ENCODE results near the gene TSPEAR. TPM values are rescaled to one million over a fixed set of nuclear protein-coding genes. Genes with fewer than 3 reads are reported as not detected.

TSPEAR gene
- total RNA-seq, 1 experiment from 2014 or later: not detected

DNA sequence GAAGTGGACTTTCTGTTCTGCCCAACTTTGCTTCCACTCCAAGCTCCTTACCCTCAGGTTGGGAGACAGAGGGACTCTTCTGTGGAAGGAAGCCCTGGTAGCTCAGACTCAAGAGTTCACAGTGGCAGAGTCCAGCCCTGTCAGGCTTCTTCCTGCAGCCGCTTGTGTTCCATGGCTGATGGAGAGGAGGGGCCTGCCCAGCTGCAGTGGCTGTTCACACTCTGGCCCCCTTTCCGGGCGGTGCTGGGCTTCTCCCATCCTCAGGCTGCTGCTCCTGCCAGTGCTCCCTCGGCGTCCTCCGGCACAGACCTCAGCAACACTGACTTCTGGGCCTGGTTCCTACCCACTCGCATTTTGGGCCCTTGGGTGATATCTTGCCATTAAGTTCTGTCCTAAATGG is 175.4 kb downstream of the TSPEAR start:
- Histone ChIP-seq H4K20me1 (ENCODE audit: insufficient read depth, low read depth, low read length) (no peaks in the 10 kb centered on the region), H3K79me2 (ENCODE audit: low read length) (no peaks in the 10 kb centered on the region), H3K9me3 (ENCODE audit: low read length) (no peaks in the 10 kb centered on the region), H3K9ac (ENCODE audit: low read length) (no peak overlapping the region), H3K27ac (ENCODE audit: low read length) (no peak overlapping the region), H3K4me2 (ENCODE audit: low read depth, low read length, poor library complexity, severe bottlenecking) (no peak overlapping the region), H3K9me2 (replicated peaks; ENCODE audit: insufficient read depth, low read length) (no peaks in the 10 kb centered on the region), H2AFZ (ENCODE audit: low read length) (no peak overlapping the region), H3K4me3 (ENCODE audit: low read length) (no peak overlapping the region), H3K27me3 (ENCODE audit: low read length) (no peaks in the 10 kb centered on the region), H3K4me1 (ENCODE audit: low read length) (no peaks in the 10 kb centered on the region), H3K36me3 (ENCODE audit: insufficient read depth, low read length) (no peaks in the 10 kb centered on the region)
- DNase-seq: no peak

DNA sequence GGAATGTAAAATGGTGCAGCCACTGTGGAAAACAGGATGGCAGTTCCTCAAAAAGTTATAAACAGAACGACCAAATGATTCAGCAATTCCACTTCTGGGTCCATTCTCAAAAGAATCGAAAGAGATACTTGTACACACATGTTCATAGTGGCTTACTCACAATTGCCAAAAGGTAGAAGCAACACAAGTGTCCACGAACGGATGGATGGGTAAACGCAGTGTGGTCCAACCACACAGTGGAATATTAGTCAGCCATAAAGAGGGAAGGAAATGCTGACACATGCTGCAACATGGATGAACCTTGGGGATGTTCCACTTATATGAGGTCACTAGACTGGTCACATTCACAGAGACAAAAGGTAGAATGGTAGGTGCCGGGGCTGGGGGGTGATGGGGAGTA is 176.7 kb downstream of the TSPEAR start:
- Histone ChIP-seq H3K79me2 (ENCODE audit: low read length) (no peaks in the 10 kb centered on the region), H2AFZ (ENCODE audit: low read length) (no peak overlapping the region), H3K9me3 (ENCODE audit: low read length) (no peaks in the 10 kb centered on the region), H3K27ac (ENCODE audit: low read length) (no peak overlapping the region), H3K4me2 (ENCODE audit: low read depth, low read length, poor library complexity, severe bottlenecking) (no peak overlapping the region), H3K4me1 (ENCODE audit: low read length) (no peaks in the 10 kb centered on the region), H4K20me1 (ENCODE audit: insufficient read depth, low read depth, low read length) (no peaks in the 10 kb centered on the region), H3K36me3 (ENCODE audit: insufficient read depth, low read length) (no peaks in the 10 kb centered on the region), H3K4me3 (ENCODE audit: low read length) (no peak overlapping the region), H3K9ac (ENCODE audit: low read length) (no peak overlapping the region), H3K27me3 (ENCODE audit: low read length) (no peaks in the 10 kb centered on the region), H3K9me2 (replicated peaks; ENCODE audit: insufficient read depth, low read length) (no peaks in the 10 kb centered on the region)
- DNase-seq: no peak

DNA sequence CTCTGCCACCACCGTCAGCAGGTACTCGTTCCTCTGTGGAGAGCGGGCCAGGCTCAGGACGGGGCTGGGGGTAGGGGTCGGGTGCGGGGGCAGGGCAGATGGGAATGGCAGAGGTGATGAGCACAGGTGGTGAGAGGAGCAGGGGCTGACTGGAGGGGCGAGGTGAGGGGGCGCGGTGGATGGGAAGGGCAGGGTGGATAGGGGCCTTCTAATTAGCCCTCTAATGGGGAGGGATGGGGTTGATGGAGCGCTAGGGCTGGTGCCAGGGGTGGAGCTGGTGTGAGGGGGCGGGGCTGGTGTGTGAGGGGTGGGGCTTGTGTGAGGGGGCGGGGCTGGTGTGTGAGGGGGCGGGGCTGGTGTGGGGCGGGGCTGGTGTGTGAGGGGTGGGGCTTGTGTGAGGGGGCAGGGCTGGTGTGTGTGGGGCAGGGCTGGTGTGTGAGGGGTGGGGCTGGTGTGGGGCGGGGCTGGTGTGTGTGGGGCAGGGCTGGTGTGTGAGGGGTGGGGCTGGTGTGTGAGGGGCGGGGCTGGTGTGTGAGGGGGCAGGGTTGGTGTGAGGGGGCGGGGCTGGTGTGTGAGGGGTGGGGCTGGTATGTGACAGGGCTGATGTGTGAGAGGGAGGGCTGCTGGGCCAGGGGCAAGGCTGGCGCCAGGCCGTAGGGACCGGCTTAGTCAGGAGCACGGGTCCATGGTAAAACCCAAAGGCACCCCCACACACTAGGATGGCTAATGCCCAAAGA is 177.3 kb downstream of the TSPEAR start:
- DNase-seq: peak; percentile 54

GRCh38 chr21:44533121-44533890 is 178.1 kb downstream of the TSPEAR start:
- Histone ChIP-seq H3K79me2 (ENCODE audit: low read length) (no peaks in the 10 kb centered on the region), H3K9me2 (replicated peaks; ENCODE audit: insufficient read depth, low read length) (no peaks in the 10 kb centered on the region), H3K4me3 (ENCODE audit: low read length) (no peak overlapping the region), H3K9me3 (ENCODE audit: low read length) (no peaks in the 10 kb centered on the region), H3K4me1 (ENCODE audit: low read length) (no peaks in the 10 kb centered on the region), H2AFZ (ENCODE audit: low read length) (no peak overlapping the region), H3K27ac (ENCODE audit: low read length) (no peak overlapping the region), H4K20me1 (ENCODE audit: insufficient read depth, low read depth, low read length) (no peaks in the 10 kb centered on the region), H3K4me2 (ENCODE audit: low read depth, low read length, poor library complexity, severe bottlenecking) (no peak overlapping the region), H3K9ac (ENCODE audit: low read length) (no peak overlapping the region), H3K36me3 (ENCODE audit: insufficient read depth, low read length) (no peaks in the 10 kb centered on the region), H3K27me3 (ENCODE audit: low read length) (no peaks in the 10 kb centered on the region)
- DNase-seq: no peak

More for the DNA sequence above, 177.3 kb downstream of the TSPEAR start:
- no peak overlapping the region for H3K4me3 ChIP-seq (ENCODE audit: low read length)
- H3K4me1 ChIP-seq (ENCODE audit: low read length): no peaks in the 10 kb centered on the region
- H4K20me1 ChIP-seq (ENCODE audit: insufficient read depth, low read depth, low read length): no peaks in the 10 kb centered on the region
- H3K79me2 ChIP-seq (ENCODE audit: low read length): no peaks in the 10 kb centered on the region
- no peak overlapping the region for H3K4me2 ChIP-seq (ENCODE audit: low read depth, low read length, poor library complexity, severe bottlenecking)
- no peaks in the 10 kb centered on the region for H3K36me3 ChIP-seq (ENCODE audit: insufficient read depth, low read length)
- H3K27ac ChIP-seq (ENCODE audit: low read length): no peak overlapping the region
- no peaks in the 10 kb centered on the region for H3K27me3 ChIP-seq (ENCODE audit: low read length)
- no peak overlapping the region for H2AFZ ChIP-seq (ENCODE audit: low read length)
- no peaks in the 10 kb centered on the region for H3K9me2 ChIP-seq (replicated peaks; ENCODE audit: insufficient read depth, low read length)
- no peaks in the 10 kb centered on the region for H3K9me3 ChIP-seq (ENCODE audit: low read length)
- no peak overlapping the region for H3K9ac ChIP-seq (ENCODE audit: low read length)

DNA sequence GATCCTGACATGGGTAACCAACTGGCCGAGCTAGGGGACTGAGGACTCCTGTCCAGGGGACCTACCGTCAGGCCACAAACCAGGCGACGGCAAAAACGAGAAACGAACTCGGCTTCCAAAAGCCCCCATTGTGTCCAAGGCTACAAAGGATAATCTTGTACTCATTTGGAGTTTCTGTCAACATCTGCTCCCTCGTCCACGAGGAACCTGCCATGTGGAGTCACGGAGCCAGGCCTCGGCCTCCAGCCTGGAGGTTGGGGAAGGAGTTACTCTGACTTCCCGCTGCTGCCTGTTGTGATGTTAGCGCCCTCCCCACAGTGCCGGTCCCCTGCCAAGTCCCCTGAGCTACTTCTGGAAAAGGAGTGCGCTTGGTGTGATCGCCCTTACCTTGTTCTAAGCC is 178.7 kb downstream of the TSPEAR start:
- Histone ChIP-seq H2AFZ (ENCODE audit: low read length) (no peak overlapping the region), H3K27me3 (ENCODE audit: low read length) (no peaks in the 10 kb centered on the region), H3K9me2 (replicated peaks; ENCODE audit: insufficient read depth, low read length) (no peaks in the 10 kb centered on the region), H3K4me3 (ENCODE audit: low read length) (no peak overlapping the region), H3K4me1 (ENCODE audit: low read length) (no peaks in the 10 kb centered on the region), H3K36me3 (ENCODE audit: insufficient read depth, low read length) (no peaks in the 10 kb centered on the region), H3K9me3 (ENCODE audit: low read length) (no peaks in the 10 kb centered on the region), H4K20me1 (ENCODE audit: insufficient read depth, low read depth, low read length) (no peaks in the 10 kb centered on the region), H3K79me2 (ENCODE audit: low read length) (no peaks in the 10 kb centered on the region), H3K27ac (ENCODE audit: low read length) (no peak overlapping the region), H3K9ac (ENCODE audit: low read length) (no peak overlapping the region), H3K4me2 (ENCODE audit: low read depth, low read length, poor library complexity, severe bottlenecking) (no peak overlapping the region)
- DNase-seq: no peak

DNA sequence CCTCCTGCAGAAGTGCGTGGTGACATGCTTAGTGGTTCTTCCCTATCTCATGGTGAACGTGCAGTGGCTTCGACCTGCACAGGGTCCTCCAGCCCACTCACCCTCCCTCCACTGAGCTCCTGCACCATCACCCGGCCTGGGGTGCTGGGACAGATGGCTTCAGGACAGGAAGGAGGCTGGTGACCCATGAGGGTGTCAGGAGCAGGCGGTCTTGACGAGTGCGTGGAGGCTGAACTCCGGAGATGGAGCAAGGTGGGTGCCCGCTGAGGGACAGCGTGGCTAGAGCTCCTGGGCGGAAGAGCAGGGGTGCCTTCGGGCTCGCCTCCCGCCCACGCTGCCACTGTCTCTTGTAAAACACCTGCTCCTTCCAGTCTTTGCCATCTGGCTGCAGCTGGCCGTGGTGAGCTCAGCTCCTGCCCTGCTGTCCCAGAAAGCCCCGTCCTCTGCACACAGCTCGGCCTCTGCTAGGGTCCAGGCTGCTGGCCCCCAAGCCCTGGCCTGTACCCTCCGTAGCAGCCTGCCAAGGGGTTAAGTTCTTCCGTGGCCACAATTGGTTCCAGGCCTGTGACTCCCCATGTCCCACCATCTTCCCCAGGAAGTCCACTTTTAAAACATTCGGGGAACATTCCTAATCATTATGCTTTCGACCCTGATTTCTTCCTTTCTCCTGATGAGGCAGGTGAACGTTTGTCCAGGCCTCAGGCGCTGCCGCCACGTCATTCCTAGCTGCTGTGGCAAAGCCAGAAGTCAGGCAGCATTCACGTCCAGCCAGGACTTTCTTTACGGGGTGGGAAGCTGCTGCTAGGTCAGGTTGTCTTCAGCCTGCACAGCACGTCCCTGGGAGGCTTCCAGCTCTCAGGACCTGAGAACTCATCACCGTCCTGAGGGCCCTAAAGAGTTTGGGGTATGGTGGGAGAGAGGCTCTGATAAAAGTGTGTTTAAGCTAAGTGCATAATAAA is 179.5 kb downstream of the TSPEAR start:
- Histone ChIP-seq H3K27ac (ENCODE audit: low read length) (no peak overlapping the region), H3K9ac (ENCODE audit: low read length) (no peak overlapping the region), H3K79me2 (ENCODE audit: low read length) (no peaks in the 10 kb centered on the region), H3K4me2 (ENCODE audit: low read depth, low read length, poor library complexity, severe bottlenecking) (no peak overlapping the region), H2AFZ (ENCODE audit: low read length) (no peak overlapping the region), H3K36me3 (ENCODE audit: insufficient read depth, low read length) (no peaks in the 10 kb centered on the region), H3K27me3 (ENCODE audit: low read length) (no peaks in the 10 kb centered on the region), H3K9me3 (ENCODE audit: low read length) (no peaks in the 10 kb centered on the region), H3K9me2 (replicated peaks; ENCODE audit: insufficient read depth, low read length) (no peaks in the 10 kb centered on the region), H3K4me3 (ENCODE audit: low read length) (no peak overlapping the region), H4K20me1 (ENCODE audit: insufficient read depth, low read depth, low read length) (no peaks in the 10 kb centered on the region), H3K4me1 (ENCODE audit: low read length) (no peaks in the 10 kb centered on the region)
- DNase-seq: no peak

- Histone ChIP-seq H3K9me2 (replicated peaks; ENCODE audit: insufficient read depth, low read length) (no peaks in the 10 kb centered on the region), H2AFZ (ENCODE audit: low read length) (no peak overlapping the region), H3K27me3 (ENCODE audit: low read length) (no peaks in the 10 kb centered on the region), H3K4me2 (ENCODE audit: low read depth, low read length, poor library complexity, severe bottlenecking) (no peak overlapping the region), H4K20me1 (ENCODE audit: insufficient read depth, low read depth, low read length) (no peaks in the 10 kb centered on the region), H3K4me1 (ENCODE audit: low read length) (no peaks in the 10 kb centered on the region), H3K4me3 (ENCODE audit: low read length) (no peak overlapping the region), H3K79me2 (ENCODE audit: low read length) (no peaks in the 10 kb centered on the region), H3K9ac (ENCODE audit: low read length) (no peak overlapping the region), H3K36me3 (ENCODE audit: insufficient read depth, low read length) (no peaks in the 10 kb centered on the region), H3K27ac (ENCODE audit: low read length) (no peak overlapping the region), H3K9me3 (ENCODE audit: low read length) (no peaks in the 10 kb centered on the region)
- DNase-seq: no peak
These were observed 180.3 kb downstream of the TSPEAR start for GRCh38 chr21:44530903-44531605.
